Neural cell (in vitro differentiated cells): Measurements from ENCODE around the gene HHATL. TPM values are rescaled to one million over a fixed set of nuclear protein-coding genes. Genes with fewer than 3 reads are reported as not detected.

Experiments used
- H2AFZ ChIP-seq: fragments of 200-600, 300-800 bp; sonication (generic), shearing (Covaris generic); 2 replicates; pipeline ENCODE4 v1.6.0; 2014; ENCODE audit warnings: low read depth, mild to moderate bottlenecking, antibody characterized with exemption, low read length, moderate library complexity
- H3F3A ChIP-seq: fragments of 200-600 bp; shearing (Covaris generic); 2 replicates; pipeline ENCODE4 v1.6.1; 2016; ENCODE audit warnings: mild to moderate bottlenecking, moderate library complexity, mixed read lengths, antibody characterized with exemption, low read length; ENCODE audit not compliant: insufficient read depth, poor library complexity, severe bottlenecking
- H3K27ac ChIP-seq: fragments of 200-600, 300-800 bp; sonication (generic), shearing (Covaris generic); 2 replicates; pipeline ENCODE4 v1.5.1; 2014; ENCODE audit warnings: mild to moderate bottlenecking, low read length, moderate library complexity
- H3K27me3 ChIP-seq: fragments of 300-800, 200-600 bp; sonication (generic), shearing (Covaris generic); 2 replicates; pipeline ENCODE4 v1.6.0; 2014; ENCODE audit warnings: mild to moderate bottlenecking, low read depth, low read length, moderate library complexity; ENCODE audit not compliant: insufficient read depth
- H3K36me3 ChIP-seq: fragments of 300-800, 200-600 bp; sonication (generic), shearing (Covaris generic); 2 replicates; pipeline ENCODE4 v1.5.1; 2014; ENCODE audit warnings: mild to moderate bottlenecking, antibody characterized with exemption, low read length, moderate library complexity; ENCODE audit not compliant: insufficient read depth
- H3K4me2 ChIP-seq: fragments of 300-800, 200-600 bp; sonication (generic), shearing (Covaris generic); 2 replicates; pipeline ENCODE4 v1.6.0; 2014; ENCODE audit warnings: mild to moderate bottlenecking, low read length
- H3K4me3 ChIP-seq: fragments of 300-800, 200-600 bp; sonication (generic), shearing (Covaris generic); 2 replicates; pipeline ENCODE4 v1.5.1; 2014; ENCODE audit warnings: mild to moderate bottlenecking, low read length, moderate library complexity
- H3K79me2 ChIP-seq: fragments of 200-600 bp; shearing (Covaris generic); replicated peaks from 2 replicates; pipeline ENCODE4 v1.6.0; 2014; ENCODE audit warnings: mild to moderate bottlenecking, low read length, moderate library complexity; ENCODE audit not compliant: insufficient read depth
- H3K9ac ChIP-seq: fragments of 300-800, 200-600 bp; sonication (generic), shearing (Covaris generic); 2 replicates; pipeline ENCODE4 v1.6.1; 2016; ENCODE audit warnings: mild to moderate bottlenecking, low read length, mixed read lengths
- H3K9me2 ChIP-seq: fragments of 200-600 bp; shearing (Covaris generic); 2 replicates; pipeline ENCODE4 v1.6.1; 2016; ENCODE audit warnings: mild to moderate bottlenecking, low read length, mixed read lengths; ENCODE audit not compliant: insufficient read depth
- H3K9me3 ChIP-seq: fragments of 200-600, 300-800 bp; sonication (generic), shearing (Covaris generic); 2 replicates; pipeline ENCODE4 v1.6.1; 2016; ENCODE audit warnings: mild to moderate bottlenecking, mixed run types, low read length, moderate library complexity, mixed read lengths
- H4K20me1 ChIP-seq: fragments of 200-600 bp; shearing (Covaris generic); 2 replicates; pipeline ENCODE4 v1.6.1; 2016; ENCODE audit warnings: mild to moderate bottlenecking, mixed run types; ENCODE audit not compliant: insufficient read depth
- CTCF ChIP-seq: fragments of 450-650 bp; IDR thresholded peaks from 2 replicates; pipeline ENCODE4 v1.5.1; 2014; ENCODE audit warnings: antibody characterized with exemption, mild to moderate bottlenecking, moderate library complexity; ENCODE audit not compliant: poor library complexity, severe bottlenecking
- EP300 ChIP-seq: fragments of 450-650 bp; conservative IDR thresholded peaks from 2 replicates; pipeline ENCODE4 v1.6.1; 2014; ENCODE audit warnings: antibody characterized with exemption, mild to moderate bottlenecking, moderate library complexity; ENCODE audit not compliant: poor library complexity, severe bottlenecking
- MXI1 ChIP-seq: fragments of 450-650 bp; conservative IDR thresholded peaks from 2 replicates; pipeline ENCODE4 v1.6.1; 2014; ENCODE audit warnings: antibody characterized with exemption, mild to moderate bottlenecking; ENCODE audit not compliant: poor library complexity, severe bottlenecking
- POLR2AphosphoS5 ChIP-seq: IDR thresholded peaks from 2 replicates; pipeline ENCODE4 v1.6.1; 2012
- RAD21 ChIP-seq: fragments of 450-650 bp; conservative IDR thresholded peaks from 2 replicates; pipeline ENCODE4 v1.6.1; 2014; ENCODE audit warnings: antibody characterized with exemption, mild to moderate bottlenecking, moderate library complexity
- SMC3 ChIP-seq: fragments of 450-650 bp; conservative IDR thresholded peaks from 2 replicates; pipeline ENCODE4 v1.6.1; 2014; ENCODE audit warnings: antibody characterized with exemption, mild to moderate bottlenecking, moderate library complexity; ENCODE audit not compliant: poor library complexity
- TAF1 ChIP-seq: IDR thresholded peaks from 2 replicates; pipeline ENCODE4 v1.6.1; 2012; ENCODE audit warnings: low read depth
- polyA plus RNA-seq: library from polyadenylated mRNA; depleted of rRNA; stranded (reverse); fragments of >200 nt; gene quantifications from 2 replicates; pipeline ENCODE4 v1.2.3, GENCODE V29; 2014
- TF ChIP-seq, protein P1 (sequence below): IDR thresholded peaks from 2 replicates; pipeline ENCODE4 v1.6.1; 2012; ENCODE audit warnings: borderline replicate concordance

Gene HHATL
- polyA plus RNA-seq, 1 donor from 2014 or later: not detected

DNA sequence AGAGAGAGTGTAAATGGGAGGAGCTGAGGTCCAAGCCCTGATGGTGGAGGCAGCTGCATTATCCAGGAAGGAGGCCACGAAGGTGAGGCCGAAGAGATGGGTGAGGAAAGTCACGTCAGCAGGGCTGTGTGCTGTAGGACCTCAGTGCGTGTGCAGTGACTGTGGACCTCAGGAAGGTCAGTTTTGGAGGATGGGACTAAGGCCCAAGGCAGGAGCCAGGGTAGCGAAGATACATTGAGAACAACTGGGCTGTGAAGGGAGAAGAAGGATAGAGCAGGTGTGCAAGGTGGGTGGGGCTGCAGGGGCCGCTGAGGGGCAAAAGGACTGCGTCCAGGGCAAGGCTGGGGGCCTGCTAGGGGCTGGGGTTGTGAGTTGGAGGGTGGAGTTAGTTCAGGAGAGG is 12.4 kb downstream of the HHATL start:
- no peak for TF ChIP-seq POLR2AphosphoS5
- TF ChIP-seq SMC3: no peak
- TF ChIP-seq EP300: no peak
- no peak for TF ChIP-seq CTCF
- no peak for TF ChIP-seq RAD21
- no peak for TF ChIP-seq TAF1
- TF ChIP-seq MXI1: no peak
- TF ChIP-seq, protein P1, sequence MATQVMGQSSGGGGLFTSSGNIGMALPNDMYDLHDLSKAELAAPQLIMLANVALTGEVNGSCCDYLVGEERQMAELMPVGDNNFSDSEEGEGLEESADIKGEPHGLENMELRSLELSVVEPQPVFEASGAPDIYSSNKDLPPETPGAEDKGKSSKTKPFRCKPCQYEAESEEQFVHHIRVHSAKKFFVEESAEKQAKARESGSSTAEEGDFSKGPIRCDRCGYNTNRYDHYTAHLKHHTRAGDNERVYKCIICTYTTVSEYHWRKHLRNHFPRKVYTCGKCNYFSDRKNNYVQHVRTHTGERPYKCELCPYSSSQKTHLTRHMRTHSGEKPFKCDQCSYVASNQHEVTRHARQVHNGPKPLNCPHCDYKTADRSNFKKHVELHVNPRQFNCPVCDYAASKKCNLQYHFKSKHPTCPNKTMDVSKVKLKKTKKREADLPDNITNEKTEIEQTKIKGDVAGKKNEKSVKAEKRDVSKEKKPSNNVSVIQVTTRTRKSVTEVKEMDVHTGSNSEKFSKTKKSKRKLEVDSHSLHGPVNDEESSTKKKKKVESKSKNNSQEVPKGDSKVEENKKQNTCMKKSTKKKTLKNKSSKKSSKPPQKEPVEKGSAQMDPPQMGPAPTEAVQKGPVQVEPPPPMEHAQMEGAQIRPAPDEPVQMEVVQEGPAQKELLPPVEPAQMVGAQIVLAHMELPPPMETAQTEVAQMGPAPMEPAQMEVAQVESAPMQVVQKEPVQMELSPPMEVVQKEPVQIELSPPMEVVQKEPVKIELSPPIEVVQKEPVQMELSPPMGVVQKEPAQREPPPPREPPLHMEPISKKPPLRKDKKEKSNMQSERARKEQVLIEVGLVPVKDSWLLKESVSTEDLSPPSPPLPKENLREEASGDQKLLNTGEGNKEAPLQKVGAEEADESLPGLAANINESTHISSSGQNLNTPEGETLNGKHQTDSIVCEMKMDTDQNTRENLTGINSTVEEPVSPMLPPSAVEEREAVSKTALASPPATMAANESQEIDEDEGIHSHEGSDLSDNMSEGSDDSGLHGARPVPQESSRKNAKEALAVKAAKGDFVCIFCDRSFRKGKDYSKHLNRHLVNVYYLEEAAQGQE: no peak
- no peaks in the 10 kb centered on the region for H3K79me2 ChIP-seq
- H2AFZ ChIP-seq: no peak overlapping the region
- no peaks in the 10 kb centered on the region for H3K36me3 ChIP-seq
- H3K27me3 ChIP-seq: no peaks in the 10 kb centered on the region
- H3K4me2 ChIP-seq: no peak overlapping the region
- no peaks in the 10 kb centered on the region for H3K9me2 ChIP-seq
- no peaks in the 10 kb centered on the region for H4K20me1 ChIP-seq
- H3K9ac ChIP-seq: no peak overlapping the region
- no peak overlapping the region for H3K4me3 ChIP-seq
- H3K27ac ChIP-seq: no peak overlapping the region
- no peaks in the 10 kb centered on the region for H3K9me3 ChIP-seq
- H3F3A ChIP-seq: no peaks in the 10 kb centered on the region

GRCh38 chr3:42689421-42690014 is 13.1 kb downstream of the HHATL start:
- Histone ChIP-seq H3K27ac (no peak overlapping the region), H2AFZ (no peak overlapping the region), H3F3A (no peaks in the 10 kb centered on the region), H4K20me1 (no peaks in the 10 kb centered on the region), H3K4me2 (no peak overlapping the region), H3K9me2 (no peaks in the 10 kb centered on the region), H3K9ac (no peak overlapping the region), H3K79me2 (no peaks in the 10 kb centered on the region), H3K9me3 (no peaks in the 10 kb centered on the region), H3K36me3 (no peaks in the 10 kb centered on the region), H3K27me3 (no peaks in the 10 kb centered on the region), H3K4me3 (no peak overlapping the region)
- TF ChIP-seq, protein P1: no peak
